Right cardiac atrium (tissue), 5 donors: ENCODE results near the gene SMARCD3. TPM values are rescaled to one million over a fixed set of nuclear protein-coding genes. Genes with fewer than 3 reads are reported as not detected.
A peak's percentile ranks its signal among the peaks of the same experiment; 100 is the strongest.

ENCODE experiments used
- ATAC-seq, 2 donors: fragments of 200-7000 bp; cut with Tn5 transposase; one replicate each; pipeline versions ENCODE4 v1.8.0 to v1.9.1; 2020; ENCODE audit warnings: moderate library complexity in 2 of 2, mild to moderate bottlenecking in 1 of 2
- DNase-seq, 3 donors: peaks; one replicate each; pipeline ENCODE4 v3.0.0-alpha.2; 2020
- H3K27ac ChIP-seq: one replicate; pipeline ENCODE4 v1.5.1; 2013; ENCODE audit warnings: mild to moderate bottlenecking, low read length, control low read depth, moderate library complexity
- H3K27me3 ChIP-seq: one replicate; pipeline ENCODE4 v1.6.1; 2013; ENCODE audit not compliant: control insufficient read depth, insufficient read depth
- H3K4me1 ChIP-seq: one replicate; pipeline ENCODE4 v1.6.1; 2013; ENCODE audit warnings: low read length; ENCODE audit not compliant: control insufficient read depth, insufficient read depth
- H3K4me3 ChIP-seq: one replicate; pipeline ENCODE4 v1.5.1; 2013; ENCODE audit warnings: low read length, control low read depth
- H3K9me3 ChIP-seq: one replicate; pipeline ENCODE4 v1.6.1; 2013; ENCODE audit warnings: low read length; ENCODE audit not compliant: control insufficient read depth
- WGBS: extraction: QIAGEN DNeasy Blood & Tissue Kit; methylation state at CpG from one replicate; pipeline ENCODE4 v1.1.7; 2013; 5-methylcytosine and 5-hydroxymethylcytosine counted together
- intact Hi-C, 4 donors: fragments of 100-400 bp; cut with DNase I; formaldehyde crosslinking; loops; one replicate each; pipeline versions ENCODE4 v1.11.0 to v1.14.0; 2022 to 2023
- polyA plus RNA-seq: library from polyadenylated mRNA; stranded (reverse); fragments of 200-250 nt; gene quantifications from one replicate; pipeline ENCODE4 v1.2.3, GENCODE V29; 2013
- total RNA-seq, 4 donors: library from RNA; stranded (reverse); fragmentation: NEBNext Ultra II Directional; extraction: Animal tissue kit (Norgen Biotek cat#: 25700); gene quantifications; one replicate each; pipeline ENCODE4 v1.2.1, GENCODE V29; 2021
- donor health status: healthy with polysubstance abuse.
- donor health status: DM: no; HTN: yes; CAD: no.
- donor health status: DM: no; HTN: no; CAD: no.
- donor health status: DM: no; HTN: yes; CAD: no; lungs with severe emphysema.
- donor health status: DM: yes; HTN: yes; CAD: no.

The SMARCD3 gene
- total and polyA plus RNA-seq, 5 donors: 141 to 291 (median 223) TPM

DNA sequence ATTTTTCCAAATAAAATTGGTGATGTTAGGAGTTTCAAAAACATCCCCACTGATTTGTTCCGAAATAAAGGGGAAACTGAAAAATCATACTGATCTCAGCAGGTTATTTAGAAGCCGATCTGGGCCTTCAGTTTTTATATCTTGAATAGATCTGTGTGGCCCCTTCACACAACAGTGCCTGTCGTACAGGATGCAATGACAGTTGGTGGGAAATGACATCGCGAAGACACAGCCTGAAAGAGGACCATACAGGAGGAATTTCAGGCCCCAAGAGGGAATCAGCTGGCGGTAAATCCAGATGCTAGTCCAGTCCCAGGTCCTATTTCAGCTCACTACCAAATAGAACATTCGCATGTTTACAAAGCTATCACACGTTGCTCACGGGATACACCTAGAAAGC is 41.2 kb downstream of the SMARCD3 start:
- 65% methylated on average over 9 of the region's 9 CpGs for WGBS
- no peak overlapping the region for H3K4me3 ChIP-seq
- no peak for ATAC-seq
- no peak for DNase-seq
- intact Hi-C loops: no loop called here
- H3K9me3 ChIP-seq: no peaks in the 10 kb centered on the region
- H3K27me3 ChIP-seq: no peaks in the 10 kb centered on the region
- no peak overlapping the region for H3K27ac ChIP-seq
- no peaks in the 10 kb centered on the region for H3K4me1 ChIP-seq

DNA sequence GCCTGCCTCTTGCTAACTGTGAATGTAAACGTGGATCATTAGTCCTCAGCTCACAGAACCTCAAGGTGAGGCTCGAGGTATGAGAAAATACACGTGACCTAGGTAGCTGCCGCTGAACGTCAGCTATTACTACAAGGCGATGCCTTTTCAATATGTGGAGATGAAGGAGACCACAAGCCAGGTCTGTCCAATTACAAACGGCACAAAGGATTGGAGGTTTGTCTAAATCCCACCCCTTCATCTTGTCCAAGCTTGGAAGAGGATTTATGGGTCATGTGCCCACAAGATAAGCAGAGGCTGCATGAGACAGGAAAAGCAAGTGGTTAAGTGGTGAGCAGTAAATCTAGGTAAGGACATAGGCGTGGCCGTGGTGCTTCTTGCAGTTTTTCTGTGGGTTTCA is 41.6 kb downstream of the SMARCD3 start:
- H3K27me3 ChIP-seq: no peaks in the 10 kb centered on the region
- H3K27ac ChIP-seq: no peak overlapping the region
- 58% methylated on average over 9 of the region's 9 CpGs for WGBS
- intact Hi-C loops: no loop called here
- ATAC-seq (no peak), DNase-seq (no peak)
- no peaks in the 10 kb centered on the region for H3K9me3 ChIP-seq
- H3K4me1 ChIP-seq: no peaks in the 10 kb centered on the region
- H3K4me3 ChIP-seq: no peak overlapping the region

DNA sequence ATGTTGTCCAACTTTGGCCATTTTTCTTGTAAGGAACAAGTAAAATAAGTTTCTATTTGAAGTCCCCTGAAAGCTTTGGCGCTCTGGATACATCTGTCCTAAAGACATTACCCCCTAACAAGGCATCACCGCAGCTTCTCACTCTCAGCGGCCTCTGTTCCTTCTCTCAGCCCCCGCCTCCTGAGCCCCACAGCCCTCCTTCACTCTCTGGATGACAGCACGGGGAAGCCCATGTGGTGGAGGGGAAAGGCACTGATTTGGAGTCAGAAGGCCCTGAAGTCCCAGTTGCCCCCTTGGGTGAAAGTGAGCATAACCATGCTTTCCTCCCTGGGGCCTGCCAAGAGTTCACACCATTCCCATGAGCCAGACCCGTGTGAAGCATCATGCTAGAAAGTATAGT is 42.8 kb downstream of the SMARCD3 start:
- WGBS: 65% methylated on average over 6 of the region's 6 CpGs
- no peak overlapping the region for H3K27ac ChIP-seq
- DNase-seq: no peak

GRCh38 chr7:151204383-151205032 is 44.0 kb downstream of the SMARCD3 start:
- 73% methylated on average over 48 of the region's 48 CpGs for WGBS
- no peaks in the 10 kb centered on the region for H3K4me1 ChIP-seq
- intact Hi-C loops: no loop called here
- no peak for ATAC-seq
- no peak overlapping the region for H3K4me3 ChIP-seq
- no peak for DNase-seq
- no peaks in the 10 kb centered on the region for H3K27me3 ChIP-seq
- H3K27ac ChIP-seq: no peak overlapping the region
- H3K9me3 ChIP-seq: no peaks in the 10 kb centered on the region

More for the DNA sequence above, 42.8 kb downstream of the SMARCD3 start:
- ATAC-seq: no peak
- Histone ChIP-seq H3K4me1 (no peaks in the 10 kb centered on the region), H3K4me3 (no peak overlapping the region), H3K9me3 (no peaks in the 10 kb centered on the region), H3K27me3 (no peaks in the 10 kb centered on the region)
- intact Hi-C loops: no loop called here

DNA sequence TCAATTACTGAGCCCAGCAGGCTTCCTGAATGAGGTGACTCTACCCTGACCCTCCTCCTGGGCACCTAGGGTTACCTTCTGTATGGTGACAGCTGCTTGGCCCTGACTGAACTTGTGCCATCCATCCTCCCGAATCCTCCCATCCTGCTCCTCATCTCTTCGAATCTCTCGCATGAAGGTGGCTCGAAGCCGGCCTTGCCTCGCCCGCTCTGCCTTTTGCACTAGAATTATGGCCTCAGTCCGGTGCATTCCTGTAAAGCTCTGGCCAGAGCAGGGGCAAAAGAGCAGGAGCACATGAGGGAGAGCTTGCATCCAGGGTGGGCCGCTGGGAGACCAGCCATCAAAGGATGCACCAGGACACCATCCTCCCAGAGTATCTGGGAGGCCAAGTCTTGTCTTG is 45.7 kb downstream of the SMARCD3 start:
- 93% methylated on average over 9 of the region's 9 CpGs for WGBS
- ATAC-seq: no peak

DNA sequence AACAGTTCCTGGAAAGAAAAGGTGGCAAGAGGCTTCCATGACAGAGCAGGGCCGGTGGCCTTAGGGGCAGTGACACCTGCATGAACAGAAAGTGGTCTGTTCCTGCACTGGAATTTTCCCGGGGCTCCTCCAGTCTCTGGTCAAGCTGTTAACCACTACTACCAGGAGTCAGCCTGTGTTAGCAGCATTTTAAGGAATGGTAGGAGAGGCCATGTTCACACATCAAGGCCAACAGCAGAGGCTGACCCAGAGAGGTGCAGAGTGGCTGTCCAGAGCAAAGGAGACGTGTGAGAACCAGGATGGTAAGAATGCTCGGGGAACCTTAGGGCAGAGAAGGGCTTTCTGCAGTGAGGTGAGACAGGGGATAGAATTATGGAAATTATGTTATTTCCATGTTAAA is 46.7 kb downstream of the SMARCD3 start:
- Histone ChIP-seq H3K4me3 (no peak overlapping the region), H3K4me1 (no peaks in the 10 kb centered on the region), H3K27me3 (no peaks in the 10 kb centered on the region), H3K27ac (no peak overlapping the region), H3K9me3 (no peaks in the 10 kb centered on the region)
- intact Hi-C loops: no loop called here
- ATAC-seq: no peak
- WGBS: 86% methylated on average over 4 of the region's 4 CpGs
- DNase-seq: no peak

More for the DNA sequence above, 45.7 kb downstream of the SMARCD3 start:
- no peaks in the 10 kb centered on the region for H3K4me1 ChIP-seq
- no peaks in the 10 kb centered on the region for H3K27me3 ChIP-seq
- intact Hi-C loops: no loop called here
- no peak for DNase-seq
- no peak overlapping the region for H3K4me3 ChIP-seq
- H3K27ac ChIP-seq: no peak overlapping the region
- H3K9me3 ChIP-seq: no peaks in the 10 kb centered on the region

DNA sequence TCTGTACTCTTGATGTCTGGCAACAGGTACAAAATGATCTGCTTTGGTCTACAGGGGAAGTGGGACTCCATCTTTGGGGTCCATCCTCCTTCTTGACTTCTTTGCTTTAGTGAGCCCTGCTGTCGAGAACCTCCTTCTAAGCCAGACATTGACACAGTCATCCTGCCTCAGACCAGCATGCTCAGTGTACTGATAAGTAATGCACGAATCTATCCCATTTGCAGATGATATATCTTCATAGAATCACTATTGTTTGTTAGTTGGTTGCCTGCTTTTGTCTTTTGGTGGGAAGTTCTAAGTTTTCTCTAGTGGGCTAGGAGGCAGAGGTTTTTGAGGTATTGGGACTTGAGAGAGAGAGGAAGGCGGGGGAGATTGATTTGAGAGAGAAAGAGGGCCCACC is 47.1 kb downstream of the SMARCD3 start:
- H3K27ac ChIP-seq: no peak overlapping the region
- H3K4me3 ChIP-seq: no peak overlapping the region
- intact Hi-C loops: no loop called here

DNA sequence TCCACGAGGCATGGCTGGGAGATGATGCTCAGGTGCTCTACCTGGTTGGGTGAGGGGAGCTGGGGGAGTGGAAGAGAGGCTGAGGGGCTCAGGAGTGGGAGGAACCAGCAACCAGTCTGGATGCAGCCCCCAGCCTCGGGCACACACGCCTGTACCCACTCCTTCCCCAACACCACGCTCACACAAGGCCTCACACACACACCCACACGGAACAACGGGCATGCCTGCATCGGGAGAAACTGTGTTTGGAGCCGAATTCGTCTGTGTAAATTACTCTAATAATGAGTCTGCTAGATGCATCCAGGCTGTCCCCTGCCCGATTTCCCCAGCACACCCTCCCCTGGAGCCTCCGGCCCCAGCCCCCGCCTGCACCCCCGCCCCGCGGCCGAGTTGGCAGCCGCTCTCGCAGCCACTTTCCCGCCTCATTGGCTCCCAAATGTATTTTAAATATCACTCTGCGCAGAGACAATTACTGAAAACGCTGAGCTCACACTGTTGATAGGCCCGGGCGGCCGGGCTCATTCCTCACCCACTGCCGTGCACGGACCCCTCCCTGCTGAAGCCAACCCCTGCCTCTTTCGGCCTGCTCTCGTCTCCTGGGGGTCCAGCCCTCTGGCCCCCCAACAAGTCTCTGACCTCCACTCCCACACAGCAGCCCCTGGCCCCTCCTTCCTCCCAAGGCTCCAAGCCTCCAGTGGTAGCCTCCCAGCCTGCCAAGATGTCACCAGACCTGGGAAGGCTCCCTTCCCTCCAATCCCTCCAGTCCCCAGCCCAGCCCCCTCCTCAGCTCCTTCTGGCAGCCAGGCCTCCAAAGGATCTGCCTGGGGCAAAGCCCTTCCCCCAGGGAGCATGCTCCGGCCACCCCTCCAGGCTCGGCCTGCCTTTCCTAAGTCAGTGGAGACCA is 49.3 kb downstream of the SMARCD3 start:
- ATAC-seq (peak; percentile 8 to 42), DNase-seq (peak in 2 of 3 donors; percentile 71 to 74)
- no peak overlapping the region for H3K4me3 ChIP-seq
- 48% methylated on average over 30 of the region's 30 CpGs for WGBS
- H3K4me1 ChIP-seq: no peaks in the 10 kb centered on the region
- H3K9me3 ChIP-seq: no peaks in the 10 kb centered on the region
- no peaks in the 10 kb centered on the region for H3K27me3 ChIP-seq
- intact Hi-C loops: no loop called here
- no peak overlapping the region for H3K27ac ChIP-seq

More for the DNA sequence above, 47.1 kb downstream of the SMARCD3 start:
- Histone ChIP-seq H3K9me3 (no peaks in the 10 kb centered on the region), H3K27me3 (no peaks in the 10 kb centered on the region), H3K4me1 (no peaks in the 10 kb centered on the region)
- DNase-seq: no peak
- 86% methylated on average over 3 of the region's 3 CpGs for WGBS
- ATAC-seq: no peak

GRCh38 chr7:151197932-151198331 is 50.6 kb downstream of the SMARCD3 start:
- intact Hi-C loops: no loop called here
- H3K27me3 ChIP-seq: no peaks in the 10 kb centered on the region
- no peaks in the 10 kb centered on the region for H3K4me1 ChIP-seq
- DNase-seq: no peak
- no peaks in the 10 kb centered on the region for H3K9me3 ChIP-seq
- ATAC-seq: no peak
- no peak overlapping the region for H3K4me3 ChIP-seq
- H3K27ac ChIP-seq: no peak overlapping the region

DNA sequence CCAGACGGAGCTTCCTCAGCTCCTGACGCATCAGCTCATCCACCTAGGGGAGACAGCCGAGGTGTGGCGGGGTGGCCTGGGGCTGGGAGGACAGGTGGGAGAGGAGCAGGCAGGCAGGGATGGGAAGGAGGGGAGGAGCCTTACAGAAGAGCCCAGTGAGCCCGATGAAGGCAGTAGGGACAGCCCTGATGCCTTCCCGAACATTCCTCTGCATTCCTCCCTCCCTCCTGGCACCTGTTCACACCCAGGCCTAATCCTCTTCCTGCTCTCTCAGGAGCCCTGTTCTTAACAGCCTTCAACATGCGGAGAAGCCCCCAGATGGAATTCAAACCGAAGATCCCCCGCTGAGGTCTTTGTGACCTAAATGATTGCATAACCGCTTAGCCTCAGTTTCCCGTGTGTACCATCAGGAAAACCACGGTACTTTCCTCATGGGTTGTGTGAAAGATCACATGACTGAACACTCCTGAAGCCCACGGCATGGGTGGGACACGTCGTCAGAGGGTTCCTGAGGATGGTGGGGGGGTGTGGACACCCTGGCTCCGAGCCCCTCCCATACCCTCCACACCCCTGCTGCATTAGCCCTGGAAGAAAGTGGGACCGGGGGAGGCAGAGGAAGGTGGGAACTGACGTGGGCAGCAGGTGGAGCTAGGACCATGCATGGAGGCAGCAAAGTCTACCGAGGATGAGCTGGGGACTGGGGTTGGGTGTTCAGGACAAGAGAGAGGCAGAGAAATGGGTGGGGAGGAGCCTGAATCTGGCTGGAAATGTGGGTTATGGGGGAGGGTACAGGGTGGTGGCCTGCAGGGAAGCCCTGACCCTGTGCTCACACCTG is 52.7 kb downstream of the SMARCD3 start:
- Histone ChIP-seq H3K4me1 (no peaks in the 10 kb centered on the region), H3K27ac (no peak overlapping the region), H3K9me3 (no peaks in the 10 kb centered on the region), H3K4me3 (no peak overlapping the region), H3K27me3 (no peaks in the 10 kb centered on the region)
- DNase-seq: peak in 2 of 3 donors; percentile 3 to 36
- WGBS: 54% methylated on average over 19 of the region's 19 CpGs
- ATAC-seq: no peak
- intact Hi-C loops: no loop called here

DNA sequence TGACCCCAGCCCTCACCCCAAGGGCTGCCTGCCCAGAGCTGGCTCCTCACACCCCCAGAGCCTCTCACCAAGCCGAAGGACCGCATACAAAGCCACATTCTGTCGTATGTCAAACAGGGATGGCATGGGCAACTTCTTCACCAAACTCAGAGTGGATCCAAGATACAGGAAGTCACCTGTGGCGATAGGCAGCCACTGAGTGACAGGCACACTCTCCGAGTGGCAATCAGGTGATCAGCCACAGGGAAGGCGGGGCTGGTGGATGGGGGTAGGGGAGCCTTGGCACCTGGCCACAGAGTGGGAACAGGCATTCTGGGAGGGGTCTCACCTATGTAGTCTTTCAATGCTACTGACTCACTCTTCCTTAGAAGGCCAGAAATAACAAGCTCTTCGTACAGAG is 54.3 kb downstream of the SMARCD3 start:
- no peak overlapping the region for H3K4me3 ChIP-seq
- no peak overlapping the region for H3K27ac ChIP-seq
- intact Hi-C loops: no loop called here
- no peaks in the 10 kb centered on the region for H3K4me1 ChIP-seq
- WGBS: 76% methylated on average over 7 of the region's 7 CpGs
- no peaks in the 10 kb centered on the region for H3K27me3 ChIP-seq
- no peak for ATAC-seq
- DNase-seq: no peak
- no peaks in the 10 kb centered on the region for H3K9me3 ChIP-seq
